ENCODE results near the gene TLE5. TPM values are rescaled to one million over a fixed set of nuclear protein-coding genes. Genes with fewer than 3 reads are reported as not detected.

TLE5 gene
- total RNA-seq, 2 experiments from 2014 or later = 283 to 296 TPM

DNA sequence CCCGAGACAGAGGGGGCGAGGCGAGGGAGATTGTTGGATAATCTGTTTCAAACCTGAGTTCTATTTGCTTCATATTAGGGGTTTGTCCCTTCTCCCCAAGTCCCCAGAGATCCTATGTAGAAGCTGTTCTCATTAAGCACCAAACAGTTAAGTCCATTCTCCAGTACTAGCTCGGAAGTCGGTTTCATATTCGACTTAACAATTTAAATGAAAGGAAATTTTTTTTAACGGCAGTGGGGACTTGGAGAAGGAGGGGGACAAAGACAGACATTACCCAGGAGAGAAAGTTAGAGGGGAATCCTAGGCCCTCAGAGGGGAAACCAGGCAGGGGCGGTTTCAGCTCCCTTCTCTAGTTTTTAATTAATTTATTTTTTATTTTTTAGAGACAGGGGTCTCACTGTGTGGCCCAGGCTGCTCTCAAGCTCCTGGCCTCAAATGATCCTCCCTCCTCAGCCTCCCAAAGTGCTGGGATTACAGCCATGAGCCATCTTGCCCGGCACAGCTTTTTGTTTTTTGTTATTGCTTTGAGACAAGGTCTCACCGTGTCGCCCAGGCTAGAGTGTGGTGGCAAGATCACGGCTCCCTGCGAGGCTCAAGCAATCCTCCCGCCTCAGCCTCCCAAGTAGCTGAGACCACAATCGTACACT, 19.6 kb downstream of the TLE5 start:
- no peaks in the 10 kb centered on the region for H3K36me3 Mint-ChIP-seq (ENCODE audit: low read depth)

DNA sequence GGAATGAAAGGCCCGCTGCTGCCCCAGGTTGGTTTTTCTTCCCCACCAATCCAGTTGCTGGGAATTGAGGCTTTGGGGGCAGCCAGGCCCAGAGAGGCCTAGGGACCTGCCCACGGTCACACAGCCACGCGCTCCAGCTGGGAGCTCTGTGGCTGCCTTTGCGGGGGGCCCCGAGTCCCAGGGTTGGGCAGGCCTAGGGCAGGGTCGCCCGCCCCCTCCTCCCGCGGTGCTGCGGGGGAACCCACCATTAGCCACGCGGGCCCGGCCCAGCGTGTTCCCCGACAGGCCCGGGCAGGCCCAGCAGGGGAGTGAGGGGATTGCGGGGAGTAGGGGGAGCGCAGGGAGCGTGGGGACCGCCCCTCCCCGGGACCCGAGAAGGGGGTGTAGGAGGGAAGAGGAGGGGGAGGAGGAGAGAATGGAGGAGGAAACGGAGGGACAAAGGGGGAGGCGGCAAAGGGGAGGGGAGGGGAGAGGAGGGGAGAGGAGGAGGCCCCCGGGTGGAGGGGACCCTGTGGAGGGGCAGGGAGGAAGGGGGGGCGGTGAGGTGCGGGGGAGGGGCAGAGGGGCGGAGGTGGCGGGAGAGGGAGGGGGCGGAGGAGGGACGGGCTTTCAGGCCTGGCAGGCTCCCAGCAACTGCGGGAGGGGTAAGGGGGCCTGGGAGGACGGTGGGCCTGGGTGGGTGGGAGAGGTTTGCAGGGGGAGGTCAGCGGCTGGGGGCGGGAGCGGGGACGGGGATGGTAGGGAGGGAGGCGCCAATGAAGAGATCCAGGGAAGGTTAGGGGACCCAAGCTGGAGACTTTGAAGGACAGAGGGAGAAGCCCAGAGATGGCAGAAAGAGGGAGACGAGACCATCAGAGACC, 20.3 kb downstream of the TLE5 start:
- Mint-ChIP-seq H3K27me3 (no peaks in the 10 kb centered on the region), H3K4me1 (ENCODE audit: low read depth) (peaks cover 15% of the 10 kb centered on the region), H3K27ac (no peak overlapping the region), H3K9me3 (no peaks in the 10 kb centered on the region), H3K4me3 (peak overlapping the region; percentile 2), H3K36me3 (ENCODE audit: low read depth) (no peaks in the 10 kb centered on the region)
- no peak for ATAC-seq
- ChIA-PET POLR2A (interaction anchor here (0.9 to 3.4 kb wide), 5 partner anchors 8 to 15 kb away, joined by 3 to 12 read pairs (median 5); no protein-coding TSS in a partner anchor), CTCF (interaction anchor here (0.8 to 1.5 kb wide), 3 partner anchors 15 to 62 kb away, joined by 3 to 4 read pairs (median 3); no protein-coding TSS in a partner anchor)
- intact Hi-C loops (cut with micrococcal nuclease) = no loop called here
- TF ChIP-seq, protein P1, sequence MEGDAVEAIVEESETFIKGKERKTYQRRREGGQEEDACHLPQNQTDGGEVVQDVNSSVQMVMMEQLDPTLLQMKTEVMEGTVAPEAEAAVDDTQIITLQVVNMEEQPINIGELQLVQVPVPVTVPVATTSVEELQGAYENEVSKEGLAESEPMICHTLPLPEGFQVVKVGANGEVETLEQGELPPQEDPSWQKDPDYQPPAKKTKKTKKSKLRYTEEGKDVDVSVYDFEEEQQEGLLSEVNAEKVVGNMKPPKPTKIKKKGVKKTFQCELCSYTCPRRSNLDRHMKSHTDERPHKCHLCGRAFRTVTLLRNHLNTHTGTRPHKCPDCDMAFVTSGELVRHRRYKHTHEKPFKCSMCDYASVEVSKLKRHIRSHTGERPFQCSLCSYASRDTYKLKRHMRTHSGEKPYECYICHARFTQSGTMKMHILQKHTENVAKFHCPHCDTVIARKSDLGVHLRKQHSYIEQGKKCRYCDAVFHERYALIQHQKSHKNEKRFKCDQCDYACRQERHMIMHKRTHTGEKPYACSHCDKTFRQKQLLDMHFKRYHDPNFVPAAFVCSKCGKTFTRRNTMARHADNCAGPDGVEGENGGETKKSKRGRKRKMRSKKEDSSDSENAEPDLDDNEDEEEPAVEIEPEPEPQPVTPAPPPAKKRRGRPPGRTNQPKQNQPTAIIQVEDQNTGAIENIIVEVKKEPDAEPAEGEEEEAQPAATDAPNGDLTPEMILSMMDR (IDR thresholded peaks at IDR 0.05) = no peak
- DNase-seq = no peak

More for the DNA sequence above, 19.6 kb downstream of the TLE5 start:
- ATAC-seq = no peak
- ChIA-PET POLR2A (interaction anchor here (1.0 to 1.1 kb wide), 2 partner anchors 8 to 12 kb away, joined by 4 to 5 read pairs; no protein-coding TSS in a partner anchor), CTCF (interaction anchor here (0.8 to 1.5 kb wide), 4 partner anchors 9 to 61 kb away, joined by 3 to 4 read pairs (median 4); no protein-coding TSS in a partner anchor)
- Mint-ChIP-seq H3K9me3 (no peaks in the 10 kb centered on the region), H3K27me3 (no peaks in the 10 kb centered on the region), H3K4me1 (ENCODE audit: low read depth) (peaks cover 18% of the 10 kb centered on the region), H3K4me3 (peak overlapping the region; percentile 2), H3K27ac (no peak overlapping the region)
- DNase-seq = no peak
- intact Hi-C loops (cut with micrococcal nuclease) = no loop called here
- TF ChIP-seq, protein P1 (IDR thresholded peaks at IDR 0.05) = no peak

DNA sequence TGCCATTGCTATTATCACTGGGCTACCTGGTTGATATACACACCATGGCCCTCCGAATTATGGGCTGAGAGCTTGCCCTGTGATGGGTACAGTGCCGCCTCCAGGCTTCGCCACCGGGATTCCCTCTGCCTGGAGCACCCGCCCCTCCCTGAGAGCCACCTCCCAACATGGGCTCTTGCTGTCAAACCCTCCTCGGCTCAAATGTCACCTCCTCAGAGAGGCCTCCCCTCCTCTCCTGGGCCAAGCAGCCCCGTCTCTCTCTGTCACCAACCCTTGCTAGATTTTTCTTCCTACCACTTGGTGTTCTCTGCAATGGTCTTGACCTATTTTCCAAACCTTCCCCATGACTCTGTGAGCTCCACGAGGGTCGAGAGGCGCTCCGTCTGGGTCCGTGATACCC, 21.0 kb downstream of the TLE5 start:
- Mint-ChIP-seq H3K4me1 (ENCODE audit: low read depth) (peaks cover 18% of the 10 kb centered on the region), H3K27ac (no peak overlapping the region), H3K9me3 (no peaks in the 10 kb centered on the region), H3K36me3 (ENCODE audit: low read depth) (no peaks in the 10 kb centered on the region), H3K4me3 (no peak overlapping the region), H3K27me3 (no peaks in the 10 kb centered on the region)
- DNase-seq (no peak), ATAC-seq (no peak)
- intact Hi-C loops (cut with micrococcal nuclease) = no loop called here
- POLR2A ChIA-PET = interaction anchor here (0.9 to 3.4 kb wide), 3 partner anchors 10 to 15 kb away, joined by 3 to 12 read pairs (median 5); no protein-coding TSS in a partner anchor
- CTCF ChIA-PET = no interaction called here
- TF ChIP-seq, protein P1 (IDR thresholded peaks at IDR 0.05) = no peak

DNA sequence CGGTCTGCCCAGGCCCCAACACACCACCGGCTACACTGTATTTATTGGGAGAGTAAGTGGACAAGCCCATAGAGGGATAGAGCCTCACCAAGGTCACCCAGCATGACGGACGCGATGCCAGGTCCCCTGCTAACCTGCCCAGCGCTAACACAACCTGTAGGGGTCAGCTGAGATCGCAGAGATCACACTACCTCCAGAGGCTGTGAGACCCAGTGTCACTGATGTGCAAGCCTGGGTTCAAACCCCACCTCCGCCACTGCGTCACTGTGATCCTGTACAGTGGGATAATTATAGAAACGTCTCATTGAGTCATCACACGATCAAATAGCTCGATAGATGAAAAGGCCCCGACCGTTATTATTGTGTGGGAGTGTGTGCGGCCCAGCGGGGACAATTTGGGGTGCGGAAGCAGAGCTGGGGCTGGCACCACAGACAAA, 22.6 kb downstream of the TLE5 start:
- CTCF ChIA-PET = interaction anchor here (1.0 to 5.3 kb wide), 5 partner anchors 15 to 89 kb away, joined by 3 to 24 read pairs (median 4); no protein-coding TSS in a partner anchor
- peaks cover 26% of the 10 kb centered on the region for H3K4me1 Mint-ChIP-seq (ENCODE audit: low read depth)
- intact Hi-C loops (cut with micrococcal nuclease) = loop anchor here (10.0 kb wide), 1 partner anchor 255 kb away; the partner anchor contains the start of genes SGTA and THOP1
- no peaks in the 10 kb centered on the region for H3K27me3 Mint-ChIP-seq
- POLR2A ChIA-PET = interaction anchor here (1.0 to 3.4 kb wide), 2 partner anchors 13 to 15 kb away, joined by 3 to 12 read pairs; no protein-coding TSS in a partner anchor
- H3K9me3 Mint-ChIP-seq = no peaks in the 10 kb centered on the region
- no peak for ATAC-seq
- no peaks in the 10 kb centered on the region for H3K36me3 Mint-ChIP-seq (ENCODE audit: low read depth)
- no peak overlapping the region for H3K4me3 Mint-ChIP-seq
- TF ChIP-seq, protein P1 (IDR thresholded peaks at IDR 0.05) = no peak
- no peak overlapping the region for H3K27ac Mint-ChIP-seq
- peak; percentile 52 for DNase-seq

Measured in activated CD8-positive, alpha-beta T cell treated with anti-CD3 and anti-CD28 coated beads for 36 hours (primary cell).